D721Med (cell line): Measurements from ENCODE around the gene OSCP1.

Source experiments
- DNase-seq: peaks from one replicate; pipeline ENCODE4 v3.0.0; 2011; ENCODE audit warnings: low spot score; ENCODE audit not compliant: insufficient read length
- FAIRE-seq: peaks from 2 replicates; lab custom pipeline; 2011; peaks lifted over from hg19 to GRCh38; lab: Jason Lieb, UNC
- CTCF ChIP-seq: IDR thresholded peaks from 2 replicates; pipeline ENCODE4 v1.5.1; 2012; ENCODE audit warnings: mild to moderate bottlenecking, control low read depth; ENCODE audit not compliant: insufficient read depth; ENCODE audit errors: missing control alignments

Gene OSCP1

GRCh38 chr1:36417931-36418330, 32.3 kb downstream of the OSCP1 start:
- FAIRE-seq (no peak), DNase-seq (no peak)
- no peak for TF ChIP-seq CTCF

GRCh38 chr1:36415661-36416326, 34.5 kb downstream of the OSCP1 start:
- no peak for FAIRE-seq
- no peak for TF ChIP-seq CTCF
- no peak for DNase-seq

- DNase-seq (no peak), FAIRE-seq (no peak)
- TF ChIP-seq CTCF = no peak
These were observed 35.9 kb downstream of the OSCP1 start for GRCh38 chr1:36414384-36414783.

- TF ChIP-seq CTCF = no peak
- FAIRE-seq = no peak
- DNase-seq = no peak
These were observed 38.3 kb downstream of the OSCP1 start for GRCh38 chr1:36411674-36412648.

GRCh38 chr1:36408479-36408878, 41.8 kb downstream of the OSCP1 start:
- FAIRE-seq = no peak
- TF ChIP-seq CTCF = no peak
- no peak for DNase-seq

GRCh38 chr1:36406440-36406839, 43.8 kb downstream of the OSCP1 start:
- DNase-seq = no peak
- FAIRE-seq = no peak
- no peak for TF ChIP-seq CTCF
